ENCODE measurements around the gene ADAMTS12.

- no peak for TF ChIP-seq CTCF (conservative IDR thresholded peaks at IDR 0.05; ENCODE audit: low read length)
- TF ChIP-seq EZH2phosphoT487 (IDR thresholded peaks at IDR 0.05; ENCODE audit: borderline replicate concordance, low read depth, low read length): no peak
Observed at GRCh38 chr5:33800241-33800950, 91.4 kb downstream of the ADAMTS12 start.

All from OCI-LY7 (cell line).